AG04450 (cell line): ENCODE results near the gene TEC. TPM values are rescaled to one million over a fixed set of nuclear protein-coding genes. Genes with fewer than 3 reads are reported as not detected.

Experiments
- CTCF ChIA-PET: fragments of 300-600, 350-600 bp; formaldehyde crosslinking; extraction: SDS; loops from one replicate; lab custom pipeline; 2022; ENCODE audit warnings: antibody characterized with exemption, inconsistent platforms; lab: Charles Lee
- POLR2A ChIA-PET: fragments of 350-600 bp; formaldehyde crosslinking; extraction: SDS; loops from one replicate; lab custom pipeline; 2021; ENCODE audit warnings: antibody characterized with exemption, inconsistent platforms; lab: Yijun Ruan, JAX
- DNase-seq: peaks from one replicate; pipeline ENCODE4 v3.0.0-alpha.2; 2011; ENCODE audit warnings: low read depth, low spot score
- H3K27ac ChIP-seq: one replicate; pipeline ENCODE4 v1.5.1; 2012; ENCODE audit warnings: low read depth, low read length, control low read depth
- H3K27me3 ChIP-seq: one replicate; pipeline ENCODE4 v1.6.0; 2012; ENCODE audit warnings: low read length; ENCODE audit not compliant: control insufficient read depth, insufficient read depth
- H3K4me3 ChIP-seq: 2 replicates; pipeline ENCODE4 v1.5.1; 2011; ENCODE audit warnings: mild to moderate bottlenecking, low read depth, low read length, control low read depth
- H3K9me3 ChIP-seq: 2 replicates; pipeline ENCODE4 v1.5.1; 2012; ENCODE audit warnings: low read length; ENCODE audit not compliant: control insufficient read depth, insufficient read depth
- polyA plus RNA-seq: library from polyadenylated mRNA; depleted of rRNA; stranded (reverse); fragments of >200 nt; gene quantifications from 2 replicates; pipeline ENCODE4 v1.2.3, GENCODE V29; 2011
- TF ChIP-seq, protein P1 (sequence below): IDR thresholded peaks from 2 replicates; pipeline ENCODE4 v1.5.1; 2011; ENCODE audit warnings: low read depth, low read length, control low read depth, inconsistent platforms

The TEC gene
- polyA plus RNA-seq, 1 experiment: 0.21 TPM

DNA sequence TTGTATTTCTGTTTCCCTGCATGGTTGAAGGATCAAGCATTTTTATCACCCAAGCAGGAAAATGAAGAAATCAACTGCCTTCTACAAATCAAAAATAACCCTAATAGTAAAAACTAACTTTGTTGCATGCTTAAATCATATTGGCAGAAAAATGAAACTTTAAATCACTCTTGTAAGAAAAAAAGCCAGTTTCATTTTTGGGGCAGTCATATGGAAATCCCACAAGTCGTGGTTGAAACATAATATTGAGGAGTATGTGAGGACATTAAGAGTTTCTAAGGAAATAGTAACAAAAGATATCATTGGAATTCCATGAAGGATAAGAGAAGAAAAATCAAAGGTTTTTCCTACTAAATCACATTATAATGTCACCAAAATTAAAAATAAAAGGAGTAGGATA lies 8.4 kb downstream of the TEC start:
- no peaks in the 10 kb centered on the region for H3K9me3 ChIP-seq
- no peak overlapping the region for H3K4me3 ChIP-seq
- no peak for DNase-seq
- CTCF ChIA-PET: interaction anchor here (0.6 kb wide), 1 partner anchor 357 kb away, joined by 3 read pairs; no protein-coding TSS in a partner anchor
- peaks cover 2% of the 10 kb centered on the region for H3K27me3 ChIP-seq
- no peak overlapping the region for H3K27ac ChIP-seq
- TF ChIP-seq, protein P1, sequence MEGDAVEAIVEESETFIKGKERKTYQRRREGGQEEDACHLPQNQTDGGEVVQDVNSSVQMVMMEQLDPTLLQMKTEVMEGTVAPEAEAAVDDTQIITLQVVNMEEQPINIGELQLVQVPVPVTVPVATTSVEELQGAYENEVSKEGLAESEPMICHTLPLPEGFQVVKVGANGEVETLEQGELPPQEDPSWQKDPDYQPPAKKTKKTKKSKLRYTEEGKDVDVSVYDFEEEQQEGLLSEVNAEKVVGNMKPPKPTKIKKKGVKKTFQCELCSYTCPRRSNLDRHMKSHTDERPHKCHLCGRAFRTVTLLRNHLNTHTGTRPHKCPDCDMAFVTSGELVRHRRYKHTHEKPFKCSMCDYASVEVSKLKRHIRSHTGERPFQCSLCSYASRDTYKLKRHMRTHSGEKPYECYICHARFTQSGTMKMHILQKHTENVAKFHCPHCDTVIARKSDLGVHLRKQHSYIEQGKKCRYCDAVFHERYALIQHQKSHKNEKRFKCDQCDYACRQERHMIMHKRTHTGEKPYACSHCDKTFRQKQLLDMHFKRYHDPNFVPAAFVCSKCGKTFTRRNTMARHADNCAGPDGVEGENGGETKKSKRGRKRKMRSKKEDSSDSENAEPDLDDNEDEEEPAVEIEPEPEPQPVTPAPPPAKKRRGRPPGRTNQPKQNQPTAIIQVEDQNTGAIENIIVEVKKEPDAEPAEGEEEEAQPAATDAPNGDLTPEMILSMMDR: no peak
- POLR2A ChIA-PET: no interaction called here

GRCh38 chr4:48259748-48260147 lies 9.9 kb downstream of the TEC start:
- CTCF ChIA-PET: interaction anchor here (1.5 kb wide), 1 partner anchor 16 kb away, joined by 8 read pairs; no protein-coding TSS in a partner anchor
- Histone ChIP-seq H3K4me3 (no peak overlapping the region), H3K27me3 (peaks cover 2% of the 10 kb centered on the region), H3K27ac (no peak overlapping the region), H3K9me3 (no peaks in the 10 kb centered on the region)
- TF ChIP-seq, protein P1: no peak
- DNase-seq: no peak
- POLR2A ChIA-PET: interaction anchor here (0.7 kb wide), 1 partner anchor 397 kb away, joined by 3 read pairs; no protein-coding TSS in a partner anchor

- DNase-seq: no peak
- H3K27me3 ChIP-seq: no peaks in the 10 kb centered on the region
- POLR2A ChIA-PET: no interaction called here
- no peak overlapping the region for H3K27ac ChIP-seq
- CTCF ChIA-PET: interaction anchor here (1.5 kb wide), 1 partner anchor 17 kb away, joined by 8 read pairs; no protein-coding TSS in a partner anchor
- H3K9me3 ChIP-seq: no peaks in the 10 kb centered on the region
- TF ChIP-seq, protein P1: no peak
- no peak overlapping the region for H3K4me3 ChIP-seq
Observed at GRCh38 chr4:48258845-48259397, 10.7 kb downstream of the TEC start.

DNA sequence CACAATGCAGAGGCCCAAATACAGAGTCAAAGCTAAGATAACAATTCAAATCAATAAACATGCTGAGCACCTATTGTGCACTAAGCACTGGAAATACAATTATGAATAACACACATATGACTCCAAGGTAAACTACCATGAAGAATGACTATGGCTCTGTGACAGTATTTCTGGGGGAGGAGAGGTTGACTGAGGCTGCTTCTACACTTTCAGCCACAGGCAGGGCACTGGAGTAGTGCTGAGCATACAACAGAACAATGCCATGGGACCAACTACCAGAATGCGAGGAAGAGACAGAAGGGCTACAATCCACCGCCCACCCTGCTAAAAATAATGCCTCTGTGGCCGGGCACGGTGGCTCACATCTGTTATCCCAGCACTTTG lies 13.7 kb downstream of the TEC start:
- POLR2A ChIA-PET: no interaction called here

More for the DNA sequence above, 13.7 kb downstream of the TEC start:
- CTCF ChIA-PET: no interaction called here
- Histone ChIP-seq H3K27me3 (peaks cover 4% of the 10 kb centered on the region), H3K9me3 (no peaks in the 10 kb centered on the region), H3K4me3 (no peak overlapping the region), H3K27ac (no peak overlapping the region)
- TF ChIP-seq, protein P1: no peak
- no peak for DNase-seq
